Activated effector memory CD4-positive, alpha-beta T cell treated with Interleukin-2 at 50 U/mL for 16 hours (primary cell): ENCODE data around the gene PLIN4.

Experiments used
- DNase-seq: peaks from one replicate; pipeline ENCODE4 v3.0.0-alpha.2; 2020

Gene PLIN4

GRCh38 chr19:4453232-4454179 lies 64.8 kb downstream of the PLIN4 start:
- DNase-seq: no peak

GRCh38 chr19:4452230-4452990 lies 65.9 kb downstream of the PLIN4 start:
- DNase-seq: no peak
